ENCODE results near the gene PBRM1. TPM values are rescaled to one million over a fixed set of nuclear protein-coding genes. Genes with fewer than 3 reads are reported as not detected.

PBRM1 gene
- total and polyA plus RNA-seq, 2 donors (not counting 1 experiment from before 2014, with no cell fraction given): 37.2 to 97.3 TPM

DNA sequence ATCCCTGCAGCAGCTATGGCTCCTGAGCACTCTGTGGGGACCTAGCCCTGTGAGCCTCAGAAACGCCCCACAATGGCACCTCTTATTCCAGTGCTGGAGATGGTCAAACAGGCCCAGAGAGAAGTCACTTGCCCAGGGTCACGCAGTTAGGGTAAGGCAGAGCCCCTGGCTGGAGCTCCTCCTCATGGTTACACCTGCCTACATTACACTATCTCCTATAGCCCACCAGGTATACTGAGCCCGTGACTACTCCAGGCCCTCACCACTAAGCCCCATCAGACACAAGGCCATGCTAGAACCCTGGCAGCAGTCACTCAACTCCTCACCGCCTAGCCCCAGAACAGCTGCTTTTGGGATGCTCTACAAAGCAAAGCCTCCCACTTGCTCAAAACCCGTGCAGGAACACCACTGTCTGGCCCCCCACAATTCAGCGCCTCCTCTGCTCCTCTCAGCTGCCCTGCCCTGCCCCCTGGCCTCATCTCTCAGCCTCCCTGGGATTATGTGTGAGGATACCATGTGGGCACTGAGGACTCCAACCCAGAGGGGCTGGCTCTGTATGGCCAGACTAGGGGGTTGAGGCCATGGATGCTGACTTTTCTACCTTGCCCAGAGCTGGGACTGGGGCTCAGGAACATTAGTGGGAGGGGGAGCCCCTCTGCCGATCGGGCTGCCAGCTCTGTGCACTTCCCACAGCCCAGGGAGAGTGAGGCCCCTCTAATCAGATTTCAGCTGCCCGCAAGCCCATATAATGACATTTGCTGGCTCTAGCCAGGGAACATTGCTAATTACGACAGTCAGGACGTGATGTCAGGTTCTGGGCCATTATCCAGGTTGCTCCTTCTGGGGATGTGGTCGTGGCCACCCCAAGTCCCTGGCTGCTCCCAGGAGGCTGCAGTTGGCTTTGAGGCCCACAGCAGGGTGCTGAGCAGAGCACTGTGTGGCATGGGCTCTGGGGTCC, 156.1 kb downstream of the PBRM1 start:
- H3K9me3 ChIP-seq (ENCODE audit: control insufficient read depth, insufficient read depth, low read depth, low read length): no peaks in the 10 kb centered on the region
- H4K20me1 ChIP-seq (ENCODE audit: control insufficient read depth, extremely low read depth, insufficient read depth, low read length): no peaks in the 10 kb centered on the region
- peak overlapping the region; percentile 8 for H3K4me2 ChIP-seq (ENCODE audit: extremely low read depth, insufficient read depth, low read length)
- peaks cover 30% of the 10 kb centered on the region for H3K4me1 ChIP-seq (ENCODE audit: control insufficient read depth, extremely low read depth, insufficient read depth, low read length)
- H3K4me3 ChIP-seq (replicated peaks in 1 of 4; ENCODE audit: control extremely low read depth in 1 of 4, insufficient read depth in 1 of 4, low read depth in 3 of 4, low read length in 4 of 4): no peak overlapping the region
- peak; percentile 56 to 89 for DNase-seq (ENCODE audit: low read depth in 2 of 2)
- no peak overlapping the region for H3K9ac ChIP-seq (ENCODE audit: insufficient read depth, low read length)
- no peak for TF ChIP-seq EZH2 (IDR thresholded peaks at IDR 0.05; ENCODE audit: low read length, missing control alignments)
- TF ChIP-seq, protein P1, sequence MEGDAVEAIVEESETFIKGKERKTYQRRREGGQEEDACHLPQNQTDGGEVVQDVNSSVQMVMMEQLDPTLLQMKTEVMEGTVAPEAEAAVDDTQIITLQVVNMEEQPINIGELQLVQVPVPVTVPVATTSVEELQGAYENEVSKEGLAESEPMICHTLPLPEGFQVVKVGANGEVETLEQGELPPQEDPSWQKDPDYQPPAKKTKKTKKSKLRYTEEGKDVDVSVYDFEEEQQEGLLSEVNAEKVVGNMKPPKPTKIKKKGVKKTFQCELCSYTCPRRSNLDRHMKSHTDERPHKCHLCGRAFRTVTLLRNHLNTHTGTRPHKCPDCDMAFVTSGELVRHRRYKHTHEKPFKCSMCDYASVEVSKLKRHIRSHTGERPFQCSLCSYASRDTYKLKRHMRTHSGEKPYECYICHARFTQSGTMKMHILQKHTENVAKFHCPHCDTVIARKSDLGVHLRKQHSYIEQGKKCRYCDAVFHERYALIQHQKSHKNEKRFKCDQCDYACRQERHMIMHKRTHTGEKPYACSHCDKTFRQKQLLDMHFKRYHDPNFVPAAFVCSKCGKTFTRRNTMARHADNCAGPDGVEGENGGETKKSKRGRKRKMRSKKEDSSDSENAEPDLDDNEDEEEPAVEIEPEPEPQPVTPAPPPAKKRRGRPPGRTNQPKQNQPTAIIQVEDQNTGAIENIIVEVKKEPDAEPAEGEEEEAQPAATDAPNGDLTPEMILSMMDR (conservative IDR thresholded peaks at IDR 0.05 in 1 of 2, IDR thresholded peaks at IDR 0.05 in 1 of 2; ENCODE audit: low read depth in 1 of 2, low read length in 2 of 2): no peak
- H2AFZ ChIP-seq (ENCODE audit: low read length): no peak overlapping the region
- H3K79me2 ChIP-seq (ENCODE audit: control insufficient read depth, insufficient read depth, low read length): peaks cover 25% of the 10 kb centered on the region
- H3K36me3 ChIP-seq (ENCODE audit: control insufficient read depth, insufficient read depth, low read length): peaks cover 18% of the 10 kb centered on the region
- peak overlapping the region; percentile 28 for H3K27ac ChIP-seq (ENCODE audit: insufficient read depth, low read length)
- H3K27me3 ChIP-seq (ENCODE audit: control insufficient read depth, insufficient read depth, low read length): no peaks in the 10 kb centered on the region

DNA sequence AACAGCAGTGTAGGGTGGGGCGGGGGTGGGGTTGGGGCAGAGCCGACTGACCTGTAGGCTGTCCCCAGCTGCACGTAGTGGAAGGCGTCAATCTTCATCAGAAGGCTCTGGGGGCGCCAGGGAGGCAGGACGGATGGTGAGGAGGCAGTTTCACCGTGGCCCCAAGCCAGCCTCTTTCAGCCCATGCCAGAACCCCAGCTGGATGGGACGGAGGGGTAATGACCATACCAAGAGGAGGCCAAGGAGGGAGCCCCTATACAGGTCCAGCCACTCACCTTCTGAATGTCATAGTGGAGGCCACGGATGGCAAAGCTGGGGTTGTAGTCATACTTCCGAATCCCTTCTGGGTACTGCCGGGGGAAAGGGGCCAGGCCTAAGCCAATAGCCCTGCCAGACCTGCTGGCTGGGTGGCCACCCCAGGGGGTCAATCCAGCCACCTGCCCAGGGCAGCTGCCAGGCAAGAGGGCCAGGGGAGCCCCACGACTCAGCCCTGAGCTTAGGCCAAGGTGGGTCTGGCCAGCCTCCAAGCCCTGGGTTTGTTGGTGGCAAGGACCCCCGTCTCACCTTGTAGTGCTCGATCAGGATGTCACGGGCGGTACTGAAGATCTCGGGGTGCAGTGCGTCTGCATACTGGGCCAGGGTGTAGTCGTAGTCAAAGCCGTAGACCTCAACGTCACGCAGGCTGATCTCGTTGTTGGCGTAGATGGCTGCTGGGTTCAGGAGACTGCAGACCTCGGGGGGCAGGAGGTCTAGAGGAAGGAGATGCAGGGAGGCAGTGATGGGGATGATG, 156.9 kb downstream of the PBRM1 start:
- H3K27ac ChIP-seq (ENCODE audit: insufficient read depth, low read length): no peak overlapping the region
- H3K27me3 ChIP-seq (ENCODE audit: control insufficient read depth, insufficient read depth, low read length): no peaks in the 10 kb centered on the region
- H3K4me2 ChIP-seq (ENCODE audit: extremely low read depth, insufficient read depth, low read length): no peak overlapping the region
- H3K4me1 ChIP-seq (ENCODE audit: control insufficient read depth, extremely low read depth, insufficient read depth, low read length): peaks cover 31% of the 10 kb centered on the region
- H3K9ac ChIP-seq (ENCODE audit: insufficient read depth, low read length): no peak overlapping the region
- no peak overlapping the region for H3K4me3 ChIP-seq (replicated peaks in 1 of 4; ENCODE audit: control extremely low read depth in 1 of 4, insufficient read depth in 1 of 4, low read depth in 3 of 4, low read length in 4 of 4)
- peaks cover 25% of the 10 kb centered on the region for H3K79me2 ChIP-seq (ENCODE audit: control insufficient read depth, insufficient read depth, low read length)
- H3K36me3 ChIP-seq (ENCODE audit: control insufficient read depth, insufficient read depth, low read length): peaks cover 26% of the 10 kb centered on the region
- TF ChIP-seq EZH2 (IDR thresholded peaks at IDR 0.05; ENCODE audit: low read length, missing control alignments): no peak
- TF ChIP-seq, protein P1 (conservative IDR thresholded peaks at IDR 0.05 in 1 of 2, IDR thresholded peaks at IDR 0.05 in 1 of 2; ENCODE audit: low read depth in 1 of 2, low read length in 2 of 2): no peak
- no peak overlapping the region for H2AFZ ChIP-seq (ENCODE audit: low read length)
- no peaks in the 10 kb centered on the region for H3K9me3 ChIP-seq (ENCODE audit: control insufficient read depth, insufficient read depth, low read depth, low read length)
- no peak for DNase-seq (ENCODE audit: low read depth in 2 of 2)
- H4K20me1 ChIP-seq (ENCODE audit: control insufficient read depth, extremely low read depth, insufficient read depth, low read length): no peaks in the 10 kb centered on the region

Measured in fibroblast of lung (primary cell).